ENCODE results near the gene MUC5B. TPM values are rescaled to one million over a fixed set of nuclear protein-coding genes. Genes with fewer than 3 reads are reported as not detected.

MUC5B gene
- total and polyA plus RNA-seq, 11 donors: 0.01 TPM; not detected in 10

- DNase-seq (no peak), ATAC-seq (peak; percentile 2 to 74 (median 36))
- peak overlapping the region; percentile 58 to 98 (median 85) for H3K4me3 ChIP-seq
- H3K36me3 ChIP-seq: peaks cover 0 to 12% (median 0%) of the 10 kb centered on the region in 9 donors
- H3K27me3 ChIP-seq: no peaks in the 10 kb centered on the region
- intact Hi-C loops (cut with DNase I): loop anchor here in 5 of 10 donors (1.0 to 10.0 kb wide), 7 partner anchors 47 to 263 kb away; partner anchors contain the start of genes BRSK2 (in 1 of the 5) and DUSP8 (in 1 of the 5)
- WGBS, 4 donors: 3 to 12% (median 7%) methylated on average over 6 to 58 of the region's 58 CpGs
- H3K9me3 ChIP-seq: peaks cover 0 to 12% (median 4%) of the 10 kb centered on the region in 12 donors
- H3K27ac ChIP-seq: peak overlapping the region; percentile 86 to 97 (median 94)
- TF ChIP-seq POLR2A (IDR thresholded peaks at IDR 0.05) (no peak), CTCF (IDR thresholded peaks at IDR 0.05) (no peak)
- H3K4me1 ChIP-seq: peaks cover 0 to 50% (median 31%) of the 10 kb centered on the region in 12 donors
These were observed 86.1 kb downstream of the MUC5B start for GRCh38 chr11:1308743-1309497.

- DNase-seq: peak; percentile 96 to 99 (median 97)
- Histone ChIP-seq H3K4me1 (peaks cover 0 to 43% (median 27%) of the 10 kb centered on the region in 12 donors), H3K27ac (peak within 1 kb of the TSS; percentile 86 to 97 (median 94)), H3K36me3 (peaks cover 0 to 12% (median 0%) of the 10 kb centered on the region in 9 donors), H3K27me3 (no peaks in the 10 kb centered on the region), H3K4me3 (peak within 1 kb of the TSS; percentile 58 to 98 (median 85)), H3K9me3 (peaks cover 0 to 12% (median 4%) of the 10 kb centered on the region in 12 donors)
- peak; percentile 96 to 99 (median 97) for ATAC-seq
- 0 to 8% (median 2%) methylated on average over 10 to 97 of the region's 97 CpGs for WGBS, 4 donors
- intact Hi-C loops (cut with DNase I): loop anchor here in 6 of 10 donors (1.0 to 10.0 kb wide), 9 partner anchors 27 to 263 kb away; partner anchors contain the start of genes BRSK2 (in 2 of the 6) and DUSP8 (in 1 of the 6)
- TF ChIP-seq CTCF (IDR thresholded peaks at IDR 0.05): peak in 7 of 12 donors; percentile 8 to 56 (median 41)
- TF ChIP-seq POLR2A (IDR thresholded peaks at IDR 0.05): peak; percentile 6 to 92
These were observed 86.8 kb downstream of the MUC5B start, which contains the start of gene TOLLIP for GRCh38 chr11:1309498-1310317. TSS of gene TOLLIP (minus strand) at chr11:1309632. CDS start at chr11:1309498, 134 bp downstream.

- DNase-seq (no peak), ATAC-seq (no peak)
- TF ChIP-seq POLR2A (IDR thresholded peaks at IDR 0.05): no peak
- TF ChIP-seq CTCF (IDR thresholded peaks at IDR 0.05): no peak
- intact Hi-C loops (cut with DNase I): loop anchor here in 2 of 10 donors (2.0 to 10.0 kb wide), 2 partner anchors 26 to 74 kb away; partner anchors contain the start of gene BRSK2 (in 1 of the 2)
- no peaks in the 10 kb centered on the region for H3K27me3 ChIP-seq
- H3K4me3 ChIP-seq: peak overlapping the region; percentile 58 to 98 (median 85)
- H3K9me3 ChIP-seq: peaks cover 0 to 12% (median 4%) of the 10 kb centered on the region in 12 donors
- H3K36me3 ChIP-seq: peaks cover 0 to 8% (median 0%) of the 10 kb centered on the region in 9 donors
- peaks cover 0 to 43% (median 27%) of the 10 kb centered on the region in 12 donors for H3K4me1 ChIP-seq
- H3K27ac ChIP-seq: peak overlapping the region; percentile 86 to 97 (median 94)
- 71 to 88% (median 79%) methylated on average over 18 of the region's 18 CpGs for WGBS, 4 donors
These were observed 87.4 kb downstream of the MUC5B start for GRCh38 chr11:1310318-1310687.

Measured in heart left ventricle (tissue), 16 donors.